Breast epithelium (tissue), 4 donors: ENCODE measurements around the gene FIZ1. TPM values are rescaled to one million over a fixed set of nuclear protein-coding genes. Genes with fewer than 3 reads are reported as not detected.

ENCODE experiments used
- DNase-seq, 2 donors: peaks; one replicate each; pipeline ENCODE4 v3.0.0-alpha.2; 2019; ENCODE audit warnings: low spot score in 2 of 2
- H3K27ac ChIP-seq, 2 donors: fragments of 200-600 bp; sonication (generic) in 1 of 2; one replicate each; pipeline ENCODE4 v1.5.1; 2016 to 2019; ENCODE audit warnings: mild to moderate bottlenecking in 1 of 2
- H3K27me3 ChIP-seq, 2 donors: fragments of 200-600 bp; sonication (generic) in 1 of 2; one replicate each; pipeline versions ENCODE4 v1.5.1 to v1.6.0; 2017 to 2019; ENCODE audit warnings: control low read depth in 1 of 2, mild to moderate bottlenecking in 1 of 2
- H3K36me3 ChIP-seq: fragments of 200-600 bp; one replicate; pipeline ENCODE4 v1.5.1; 2019
- H3K4me1 ChIP-seq, 2 donors: fragments of 200-600 bp; sonication (generic); one replicate each; pipeline ENCODE4 v1.5.1; 2016 to 2019; ENCODE audit warnings: control low read depth in 1 of 2
- H3K4me3 ChIP-seq, 3 donors: fragments of 200-600 bp; sonication (generic); 1 replicate in 2 of 3; 2 replicates in 1 of 3; pipeline ENCODE4 v1.5.1; 2016 to 2019; ENCODE audit warnings: mild to moderate bottlenecking in 3 of 3, moderate library complexity in 2 of 3
- H3K9me3 ChIP-seq, 2 donors: fragments of 200-600 bp; sonication (generic) in 1 of 2; one replicate each; pipeline ENCODE4 v1.5.1; 2016 to 2019; ENCODE audit warnings: control low read depth in 1 of 2
- POLR2A ChIP-seq: fragments of 450-650 bp; IDR thresholded peaks from one replicate; pipeline ENCODE4 v1.6.1; 2016; ENCODE audit warnings: antibody characterized with exemption, mild to moderate bottlenecking, moderate library complexity
- POLR2AphosphoS5 ChIP-seq, 3 donors: sonication (generic); formaldehyde crosslinking; IDR thresholded peaks; one replicate each; pipeline ENCODE4 v1.6.1; 2017; ENCODE audit warnings: antibody characterized with exemption in 3 of 3
- intact Hi-C: fragments of 100-400 bp; cut with DNase I; formaldehyde crosslinking; loops from one replicate; pipeline ENCODE4 v1.15.1; 2023; ENCODE audit warnings: low total_unique reads
- total RNA-seq, 3 donors: library from RNA; depleted of rRNA; stranded (reverse); fragments of >200 nt; gene quantifications; one replicate each; pipeline ENCODE4 v1.1.0, GENCODE V29; 2016
- TF ChIP-seq, protein P1 (sequence below), 3 donors: fragments of 450-650 bp; IDR thresholded peaks; one replicate each; pipeline ENCODE4 v1.5.1; 2016 to 2017; ENCODE audit warnings: antibody characterized with exemption in 3 of 3, mild to moderate bottlenecking in 3 of 3, moderate library complexity in 3 of 3

Gene FIZ1
- total RNA-seq, 3 donors from 2014 or later = 3.7 to 7.5 (median 6.1) TPM

DNA sequence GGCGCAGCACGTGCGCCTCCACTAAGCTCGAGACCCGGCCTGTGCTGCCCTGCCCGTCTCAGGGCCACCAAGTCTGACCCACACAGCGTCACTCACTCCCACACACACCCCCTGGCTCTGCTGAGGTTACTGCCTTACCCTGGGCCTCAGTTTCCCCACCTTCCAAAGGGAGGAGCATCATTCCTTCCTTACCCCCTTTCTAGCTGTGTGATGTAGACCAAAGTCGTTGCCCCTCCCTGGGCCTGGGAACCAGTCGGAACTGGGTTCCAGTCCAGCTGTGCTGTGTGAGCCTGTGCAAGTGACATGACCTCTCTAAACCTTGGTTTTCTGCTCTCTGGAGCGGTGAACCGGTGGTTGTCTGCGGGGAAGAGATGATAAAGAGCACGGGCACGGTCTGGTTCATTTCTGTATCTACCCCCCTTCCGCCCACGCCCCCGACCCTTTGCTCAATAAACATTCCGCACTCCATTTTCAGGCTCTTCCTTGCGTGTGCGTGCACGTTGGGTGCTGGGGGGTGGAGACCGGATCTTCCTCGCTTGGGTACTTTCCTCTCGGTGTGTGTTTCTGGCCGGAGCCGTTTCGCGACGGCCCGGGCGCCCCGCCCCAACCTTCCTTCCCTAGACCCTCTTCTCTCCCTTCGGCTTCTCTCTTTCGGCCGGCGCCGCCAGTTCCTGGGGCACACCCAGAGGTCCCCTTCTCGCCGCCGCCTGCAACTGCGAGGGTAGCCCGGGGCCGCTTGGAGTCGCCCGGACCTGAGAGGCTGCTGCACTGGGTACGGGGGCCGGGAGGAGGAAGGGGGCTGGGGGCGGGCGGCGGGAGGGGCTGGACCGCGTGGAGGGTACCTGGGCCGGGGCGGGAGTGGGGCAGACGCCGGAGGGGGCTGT is 43.9 kb upstream of the FIZ1 start, which contains the start of gene ZNF581:
TSS of gene ZNF581 (plus strand) at position 647 of the 884 bp plus-strand sequence. CDS start 923 bp downstream, outside the sequence.
- peak in 1 of 2 donors; percentile 72 for DNase-seq
- no peaks in the 10 kb centered on the region for H3K36me3 ChIP-seq
- intact Hi-C loops = no loop called here
- TF ChIP-seq, protein P1, sequence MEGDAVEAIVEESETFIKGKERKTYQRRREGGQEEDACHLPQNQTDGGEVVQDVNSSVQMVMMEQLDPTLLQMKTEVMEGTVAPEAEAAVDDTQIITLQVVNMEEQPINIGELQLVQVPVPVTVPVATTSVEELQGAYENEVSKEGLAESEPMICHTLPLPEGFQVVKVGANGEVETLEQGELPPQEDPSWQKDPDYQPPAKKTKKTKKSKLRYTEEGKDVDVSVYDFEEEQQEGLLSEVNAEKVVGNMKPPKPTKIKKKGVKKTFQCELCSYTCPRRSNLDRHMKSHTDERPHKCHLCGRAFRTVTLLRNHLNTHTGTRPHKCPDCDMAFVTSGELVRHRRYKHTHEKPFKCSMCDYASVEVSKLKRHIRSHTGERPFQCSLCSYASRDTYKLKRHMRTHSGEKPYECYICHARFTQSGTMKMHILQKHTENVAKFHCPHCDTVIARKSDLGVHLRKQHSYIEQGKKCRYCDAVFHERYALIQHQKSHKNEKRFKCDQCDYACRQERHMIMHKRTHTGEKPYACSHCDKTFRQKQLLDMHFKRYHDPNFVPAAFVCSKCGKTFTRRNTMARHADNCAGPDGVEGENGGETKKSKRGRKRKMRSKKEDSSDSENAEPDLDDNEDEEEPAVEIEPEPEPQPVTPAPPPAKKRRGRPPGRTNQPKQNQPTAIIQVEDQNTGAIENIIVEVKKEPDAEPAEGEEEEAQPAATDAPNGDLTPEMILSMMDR (IDR thresholded peaks at IDR 0.05) = no peak
- TF ChIP-seq POLR2A (no peak), POLR2AphosphoS5 (IDR thresholded peaks at IDR 0.05) (peak; percentile 11 to 62 (median 50))
- H3K27ac ChIP-seq = peak within 1 kb of the TSS; percentile 94 to 98
- H3K9me3 ChIP-seq = no peaks in the 10 kb centered on the region
- peak within 1 kb of the TSS; percentile 90 to 99 (median 93) for H3K4me3 ChIP-seq
- H3K4me1 ChIP-seq = peaks cover 11 to 13% of the 10 kb centered on the region in 2 donors
- H3K27me3 ChIP-seq = no peaks in the 10 kb centered on the region

DNA sequence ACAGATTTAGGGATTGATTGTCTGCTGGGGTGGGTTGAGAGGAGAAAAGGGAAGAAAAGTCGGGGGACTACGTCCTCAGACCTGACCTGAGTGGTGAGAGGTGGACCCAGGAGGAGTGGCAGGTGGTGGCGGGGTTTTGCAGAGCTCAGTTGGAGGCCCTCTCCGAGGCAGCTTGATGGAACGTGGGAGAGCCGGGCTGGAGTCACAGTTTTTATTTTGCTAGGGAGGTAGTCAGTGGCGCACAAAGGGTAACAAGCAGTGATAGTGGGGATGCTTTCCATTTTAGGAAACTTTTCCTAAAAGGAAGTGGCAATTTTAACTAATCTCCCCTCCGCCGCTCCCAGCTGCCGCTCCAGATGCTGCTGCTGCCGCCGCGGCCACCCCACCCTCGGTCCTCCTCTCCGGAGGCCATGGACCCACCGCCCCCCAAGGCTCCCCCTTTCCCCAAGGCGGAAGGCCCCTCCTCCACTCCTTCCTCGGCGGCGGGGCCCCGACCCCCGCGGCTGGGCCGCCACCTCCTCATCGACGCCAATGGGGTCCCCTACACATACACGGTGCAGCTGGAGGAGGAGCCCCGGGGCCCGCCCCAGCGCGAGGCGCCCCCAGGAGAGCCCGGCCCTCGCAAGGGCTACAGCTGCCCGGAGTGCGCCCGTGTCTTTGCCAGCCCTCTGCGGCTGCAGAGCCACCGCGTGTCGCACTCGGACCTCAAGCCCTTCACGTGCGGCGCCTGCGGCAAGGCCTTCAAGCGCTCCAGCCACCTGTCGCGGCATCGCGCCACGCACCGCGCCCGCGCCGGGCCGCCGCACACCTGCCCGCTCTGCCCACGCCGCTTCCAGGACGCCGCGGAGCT is 43.1 kb upstream of the FIZ1 start:
- Histone ChIP-seq H3K27me3 (no peaks in the 10 kb centered on the region), H3K27ac (peak overlapping the region; percentile 94 to 98), H3K4me3 (peak overlapping the region; percentile 90 to 99 (median 93)), H3K4me1 (peaks cover 11 to 13% of the 10 kb centered on the region in 2 donors), H3K9me3 (no peaks in the 10 kb centered on the region), H3K36me3 (no peaks in the 10 kb centered on the region)
- DNase-seq = no peak
- intact Hi-C loops = no loop called here
- no peak for TF ChIP-seq POLR2AphosphoS5 (IDR thresholded peaks at IDR 0.05)
- TF ChIP-seq POLR2A = no peak
- TF ChIP-seq, protein P1 (IDR thresholded peaks at IDR 0.05) = no peak

DNA sequence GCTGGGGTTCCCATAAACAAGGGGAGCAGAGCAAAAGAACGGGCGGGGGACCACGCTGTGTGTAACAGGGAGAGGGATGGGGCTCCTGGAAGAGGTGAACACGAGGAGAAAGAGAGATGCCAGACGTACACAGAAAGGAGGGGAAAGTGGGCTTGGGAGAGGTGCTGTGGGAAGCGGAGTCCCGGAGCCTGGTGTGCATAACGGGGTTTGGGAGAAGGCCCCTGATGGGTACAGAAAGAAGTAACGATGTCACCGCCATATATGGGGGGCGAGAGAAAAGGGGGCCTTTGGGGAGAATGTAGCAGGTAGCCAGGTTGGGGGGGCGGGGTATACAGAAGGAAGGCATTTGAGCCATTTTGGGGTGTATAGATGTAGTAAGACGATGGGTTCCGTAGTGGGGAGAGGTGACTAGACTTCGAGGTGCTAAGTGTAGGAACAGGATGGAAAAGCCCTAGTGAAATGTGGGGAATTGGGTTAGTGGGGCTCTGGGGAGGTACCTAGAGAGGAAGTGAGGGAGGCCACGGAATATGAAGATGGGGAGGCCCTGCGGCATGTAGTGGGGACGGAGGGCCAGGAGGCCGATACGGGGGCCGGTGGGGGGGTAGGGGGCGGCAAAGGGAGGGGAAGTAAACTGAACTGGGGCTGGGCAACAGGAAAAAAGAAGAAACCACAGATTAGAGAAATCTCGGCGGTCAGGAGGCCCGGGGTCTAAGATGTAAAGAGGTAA is 42.3 kb upstream of the FIZ1 start:
- DNase-seq = no peak
- peaks cover 11 to 13% of the 10 kb centered on the region in 2 donors for H3K4me1 ChIP-seq
- no peak for TF ChIP-seq POLR2A
- TF ChIP-seq, protein P1 (IDR thresholded peaks at IDR 0.05) = no peak
- TF ChIP-seq POLR2AphosphoS5 (IDR thresholded peaks at IDR 0.05) = no peak
- H3K4me3 ChIP-seq = peak overlapping the region; percentile 90 to 99 (median 93)
- H3K36me3 ChIP-seq = no peaks in the 10 kb centered on the region
- no peaks in the 10 kb centered on the region for H3K9me3 ChIP-seq
- H3K27ac ChIP-seq = peak overlapping the region; percentile 94 to 98
- no peaks in the 10 kb centered on the region for H3K27me3 ChIP-seq
- intact Hi-C loops = no loop called here

DNA sequence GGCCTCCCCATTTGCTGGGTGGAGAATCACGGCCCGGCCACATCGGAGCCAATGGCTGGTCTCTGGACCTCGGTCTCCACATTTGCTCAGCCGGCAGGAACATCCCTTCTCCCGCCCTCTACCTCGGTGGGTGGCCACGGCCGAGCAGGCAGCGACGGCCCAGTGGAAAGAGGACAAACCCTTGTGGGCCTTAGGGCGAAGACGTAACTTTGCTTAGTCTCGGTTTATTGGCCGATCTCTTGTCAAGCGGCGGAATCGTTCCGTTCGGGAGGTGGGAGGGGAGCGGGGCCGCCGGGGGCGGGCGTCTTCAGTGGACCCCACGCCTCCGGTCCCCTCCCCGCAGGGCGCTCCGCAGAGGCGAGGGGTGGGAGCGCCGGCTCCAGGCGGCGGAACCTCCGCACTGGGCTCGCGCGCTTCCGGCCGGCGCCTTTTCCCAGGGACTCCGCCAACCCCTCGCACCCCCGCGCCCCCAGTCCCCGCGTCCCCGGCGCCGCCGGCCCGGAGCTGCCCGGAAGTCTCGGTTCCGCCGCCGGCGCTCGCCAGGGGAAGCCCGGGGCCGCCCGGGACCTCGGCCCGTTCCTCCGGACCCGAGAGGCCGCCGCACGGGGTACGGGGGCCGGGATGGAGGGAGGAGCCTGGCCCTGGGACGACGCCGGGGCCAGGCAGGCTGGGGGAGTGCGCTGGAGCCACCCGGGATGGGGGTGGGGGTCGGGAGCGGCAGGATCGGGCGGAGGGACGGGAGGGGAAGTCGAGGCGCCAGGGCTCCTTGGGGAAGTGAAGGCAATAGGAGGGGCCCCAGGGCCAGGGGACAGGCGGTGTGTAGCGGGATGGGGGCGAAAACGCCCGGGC is 41.5 kb upstream of the FIZ1 start, which contains the start of gene ZNF580:
TSS of gene ZNF580 (plus strand) at position 426 of the 849 bp plus-strand sequence. CDS start 1,507 bp downstream, outside the sequence.
- peak; percentile 63 to 64 for DNase-seq
- TF ChIP-seq POLR2AphosphoS5 (IDR thresholded peaks at IDR 0.05) (peak in 1 of 3 donors; percentile 7), POLR2A (no peak)
- TF ChIP-seq, protein P1 (IDR thresholded peaks at IDR 0.05) = no peak
- H3K36me3 ChIP-seq = no peaks in the 10 kb centered on the region
- no peaks in the 10 kb centered on the region for H3K27me3 ChIP-seq
- intact Hi-C loops = no loop called here
- H3K4me1 ChIP-seq = peaks cover 11 to 13% of the 10 kb centered on the region in 2 donors
- peak within 1 kb of the TSS; percentile 90 to 99 (median 93) for H3K4me3 ChIP-seq
- no peaks in the 10 kb centered on the region for H3K9me3 ChIP-seq
- peak within 1 kb of the TSS; percentile 94 to 98 for H3K27ac ChIP-seq
